Urothelium cell line (cell line): ENCODE data around the gene ADGRV1.
"Not testable (repeated sequence)": the region's sequence is repeated elsewhere in the genome, so short reads cannot be mapped to it uniquely, and the experiment has no call there.

Experiments
- DNase-seq: peaks from one replicate; pipeline ENCODE4 v3.0.0; 2011; ENCODE audit warnings: low spot score, mixed read lengths
- FAIRE-seq: peaks from 2 replicates; lab custom pipeline; 2011; peaks lifted over from hg19 to GRCh38; lab: Jason Lieb, UNC

Gene ADGRV1

DNA sequence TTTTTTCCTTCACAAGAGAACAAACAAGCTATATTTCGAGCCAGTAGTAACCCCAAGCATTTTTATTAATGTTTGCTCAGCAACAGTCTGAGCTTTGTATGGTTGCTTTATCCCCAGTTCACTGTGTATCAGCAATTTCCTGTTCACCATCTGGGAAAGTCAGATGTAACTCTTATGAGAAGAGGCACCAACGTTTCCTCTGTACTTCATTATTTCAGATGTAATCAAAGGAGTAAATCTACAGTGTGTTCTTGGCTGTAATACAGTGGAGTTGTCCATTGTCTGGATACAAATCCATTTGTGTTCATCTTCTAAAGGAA lies 484.3 kb downstream of the ADGRV1 start:
- DNase-seq (no peak), FAIRE-seq (no peak)

DNA sequence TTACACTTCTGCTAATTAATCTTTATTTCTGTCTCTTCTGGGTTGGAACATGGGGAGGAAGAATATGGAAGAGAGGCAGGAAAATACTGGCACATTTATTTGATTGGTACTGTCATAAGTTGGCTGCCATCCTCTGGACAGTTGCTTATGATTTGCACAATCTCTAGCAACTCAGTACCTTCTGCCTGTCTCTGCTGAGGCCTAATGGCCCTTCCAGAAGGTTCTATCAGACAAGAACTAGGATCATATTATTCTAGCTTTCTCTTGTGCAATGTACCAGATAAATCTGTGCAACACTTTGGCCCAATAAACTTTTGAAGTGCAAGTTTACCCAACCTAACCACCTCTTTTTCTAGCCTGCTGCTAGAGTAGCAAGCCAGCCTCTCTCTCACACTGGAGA lies 489.5 kb downstream of the ADGRV1 start:
- FAIRE-seq, result no peak

DNA sequence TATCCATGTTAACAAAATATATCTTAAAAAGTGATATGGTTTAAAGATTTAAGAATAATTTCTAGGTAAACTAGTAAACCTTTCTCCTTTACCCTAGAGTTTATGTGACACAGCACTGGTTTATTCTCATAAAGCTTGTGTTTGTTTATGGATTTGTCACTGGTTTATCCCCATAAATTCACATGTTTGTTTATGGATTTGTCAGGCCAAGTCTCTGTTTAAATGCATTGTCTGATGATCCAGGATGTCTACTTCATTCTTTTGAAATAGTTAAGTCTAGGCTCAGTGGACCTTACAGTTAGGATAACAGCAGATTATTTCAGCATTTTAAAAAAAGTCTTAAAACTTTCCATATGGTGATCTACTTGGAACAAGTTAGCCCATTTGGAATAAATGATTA lies 490.5 kb downstream of the ADGRV1 start:
- DNase-seq (no peak), FAIRE-seq (no peak)

More for the DNA sequence above, 489.5 kb downstream of the ADGRV1 start:
- no peak for DNase-seq

DNA sequence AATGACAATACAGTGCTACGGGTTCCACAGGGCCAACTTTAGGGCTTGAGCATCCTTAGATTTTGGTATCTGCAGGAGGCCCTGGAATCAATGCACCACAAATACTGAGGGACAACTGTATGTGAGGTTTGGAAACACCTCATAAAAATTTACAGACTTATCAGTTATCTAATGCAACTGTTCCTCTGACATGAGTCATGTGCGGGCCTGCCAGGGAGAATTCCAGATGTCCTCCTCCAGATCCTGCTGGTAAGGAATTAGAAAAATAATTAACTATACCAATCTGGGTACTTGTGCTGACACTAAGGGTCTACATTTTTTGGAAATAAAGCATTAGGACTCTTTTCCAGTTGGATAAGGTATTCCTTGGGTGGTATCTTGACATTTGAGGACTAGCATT lies 491.2 kb downstream of the ADGRV1 start:
- FAIRE-seq (no peak), DNase-seq (peak; percentile 13)

DNA sequence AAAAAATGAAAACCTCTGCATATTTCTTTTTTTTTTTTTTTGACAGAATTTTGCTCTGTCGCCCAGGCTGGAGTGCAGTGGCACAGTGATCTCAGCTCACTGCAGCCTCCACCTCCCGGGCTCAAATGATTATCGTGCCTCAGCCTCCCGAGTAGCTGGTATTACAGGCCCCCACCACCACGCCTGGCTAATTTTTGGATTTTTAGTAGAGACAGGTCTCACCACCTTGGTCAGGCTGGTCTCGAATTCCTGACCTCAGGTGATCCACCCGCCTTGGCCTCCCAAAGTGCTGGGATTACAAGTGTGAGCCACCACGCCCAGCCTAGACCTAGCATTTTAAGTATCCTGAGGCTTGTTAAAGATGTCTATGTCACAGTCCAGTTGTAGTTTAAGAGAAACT lies 493.8 kb downstream of the ADGRV1 start:
- FAIRE-seq, result not testable (repeated sequence)

DNA sequence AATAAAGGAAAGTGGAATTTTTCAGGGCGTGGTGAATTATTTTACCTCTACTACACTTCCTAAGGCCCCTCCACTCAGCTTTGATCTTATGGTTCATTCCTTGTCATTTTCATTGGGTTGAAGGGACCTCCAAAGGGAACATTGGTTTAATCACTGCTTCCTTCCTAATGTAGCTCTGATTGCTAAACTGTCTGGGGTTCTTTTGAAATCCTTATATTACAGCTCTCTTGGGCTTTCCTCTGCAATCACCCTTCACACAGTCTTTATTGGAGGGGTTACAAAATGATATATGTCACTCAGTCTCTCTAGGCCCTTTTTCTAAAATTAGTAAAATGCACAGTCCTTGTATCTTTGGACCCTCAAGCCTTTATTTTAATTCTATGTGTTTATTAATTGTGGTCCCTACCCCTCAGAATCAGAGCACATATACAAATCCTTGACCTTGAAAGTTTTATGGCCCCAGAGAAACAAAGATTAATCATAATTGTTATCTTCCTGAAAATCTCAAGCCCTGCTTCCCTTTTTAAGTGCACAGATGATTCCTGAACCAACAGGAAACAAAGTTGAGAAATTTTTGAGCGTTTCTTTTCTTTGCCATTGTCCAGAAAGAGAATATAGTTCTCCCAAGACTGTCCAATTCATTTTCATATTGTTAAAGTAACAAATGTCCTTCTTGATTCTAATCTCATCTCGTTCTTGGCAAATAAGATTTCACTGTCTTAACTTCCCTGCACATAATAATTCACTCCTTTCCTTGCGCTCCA lies 494.6 kb downstream of the ADGRV1 start:
- FAIRE-seq (no peak), DNase-seq (no peak)

More for the DNA sequence above, 493.8 kb downstream of the ADGRV1 start:
- DNase-seq, result not testable (repeated sequence)

DNA sequence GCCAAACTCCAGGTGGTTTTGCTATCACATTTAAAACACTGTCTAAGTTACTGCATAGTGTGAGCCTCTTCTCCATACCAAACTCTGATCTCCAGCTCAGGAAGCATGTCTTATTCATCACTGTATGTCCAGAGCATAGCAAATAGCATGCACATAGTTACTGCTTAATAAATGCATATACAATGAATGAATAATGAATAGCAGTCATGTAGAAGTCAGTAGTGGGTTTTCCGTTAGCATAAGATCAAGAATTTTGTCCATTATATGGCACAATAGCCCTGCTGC lies 495.1 kb downstream of the ADGRV1 start:
- DNase-seq (no peak), FAIRE-seq (no peak)

DNA sequence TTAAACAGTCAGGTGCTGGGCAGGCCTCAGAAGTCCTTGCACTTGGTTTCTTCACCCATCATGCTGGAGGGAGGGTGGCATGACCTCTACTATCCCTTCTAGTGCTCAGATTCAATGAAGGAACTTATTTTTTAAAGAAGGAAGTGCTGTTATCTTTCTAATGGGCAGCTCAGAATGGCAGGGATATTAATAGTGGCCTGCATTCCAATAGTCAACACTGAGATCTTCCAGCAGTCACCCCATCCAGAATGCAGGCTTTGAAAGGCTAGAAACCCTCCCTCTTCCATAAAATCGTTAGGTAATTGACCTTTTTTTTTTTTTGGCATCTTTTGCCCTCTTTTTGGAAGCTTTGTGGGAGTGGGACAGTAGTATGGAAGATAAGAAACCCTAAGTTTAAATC lies 499.6 kb downstream of the ADGRV1 start:
- DNase-seq (no peak), FAIRE-seq (no peak)

DNA sequence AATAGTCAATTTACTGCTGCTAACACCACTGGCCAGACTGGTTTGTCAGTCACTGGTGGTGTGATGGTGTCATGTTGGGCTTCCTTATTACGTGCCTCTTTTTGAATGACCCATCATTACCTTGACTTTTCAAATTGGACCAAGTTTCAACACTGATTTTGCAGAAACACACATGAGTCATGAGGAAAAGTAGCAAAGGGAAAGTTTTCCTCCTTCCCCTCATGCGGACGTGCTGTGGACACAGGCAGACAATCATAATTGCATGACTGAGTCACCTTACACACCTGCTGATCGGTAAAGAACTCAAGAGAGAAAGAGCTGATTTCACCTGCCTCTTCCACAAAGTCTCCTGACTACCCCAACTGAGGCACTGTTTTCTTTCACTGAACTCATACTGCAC lies 500.0 kb downstream of the ADGRV1 start:
- FAIRE-seq (no peak), DNase-seq (no peak)

DNA sequence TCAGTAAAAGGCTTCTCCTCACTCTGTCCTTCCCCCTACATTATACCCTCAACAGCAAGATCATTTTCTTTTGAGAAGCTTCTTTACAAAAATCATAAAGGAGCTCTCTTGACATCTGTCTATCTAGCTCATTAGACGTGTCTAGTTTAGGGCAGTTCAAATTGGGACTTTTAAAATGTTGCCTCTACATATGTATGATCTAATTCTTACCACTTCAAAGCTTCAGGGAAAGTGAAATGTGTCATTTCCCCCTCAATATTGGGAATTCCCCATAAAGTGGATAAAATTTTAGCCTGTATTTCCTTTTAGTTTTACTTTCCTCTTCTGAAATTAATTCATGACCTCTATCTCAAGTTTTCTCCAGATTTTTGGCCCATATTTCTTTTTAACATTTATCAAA lies 500.8 kb downstream of the ADGRV1 start:
- no peak for FAIRE-seq
- no peak for DNase-seq

DNA sequence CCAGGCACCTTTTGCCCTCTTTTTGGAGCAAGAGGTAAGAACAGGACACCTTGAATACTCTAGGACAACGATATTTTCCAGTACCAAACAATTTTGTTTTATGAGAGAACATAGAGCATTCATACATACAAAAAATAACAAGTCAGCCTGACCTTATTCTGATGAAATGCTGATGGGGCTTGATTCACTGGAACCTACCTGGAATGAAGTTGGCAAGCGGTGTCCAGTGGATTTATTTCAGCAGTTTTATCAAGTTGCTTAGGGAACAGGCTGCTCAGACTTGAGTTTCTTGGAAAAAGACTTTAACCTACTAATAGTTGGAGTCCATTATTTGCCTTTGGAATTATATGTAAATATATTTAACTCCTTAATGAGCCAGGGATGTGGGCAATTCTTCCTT lies 502.5 kb downstream of the ADGRV1 start:
- FAIRE-seq (no peak), DNase-seq (no peak)

DNA sequence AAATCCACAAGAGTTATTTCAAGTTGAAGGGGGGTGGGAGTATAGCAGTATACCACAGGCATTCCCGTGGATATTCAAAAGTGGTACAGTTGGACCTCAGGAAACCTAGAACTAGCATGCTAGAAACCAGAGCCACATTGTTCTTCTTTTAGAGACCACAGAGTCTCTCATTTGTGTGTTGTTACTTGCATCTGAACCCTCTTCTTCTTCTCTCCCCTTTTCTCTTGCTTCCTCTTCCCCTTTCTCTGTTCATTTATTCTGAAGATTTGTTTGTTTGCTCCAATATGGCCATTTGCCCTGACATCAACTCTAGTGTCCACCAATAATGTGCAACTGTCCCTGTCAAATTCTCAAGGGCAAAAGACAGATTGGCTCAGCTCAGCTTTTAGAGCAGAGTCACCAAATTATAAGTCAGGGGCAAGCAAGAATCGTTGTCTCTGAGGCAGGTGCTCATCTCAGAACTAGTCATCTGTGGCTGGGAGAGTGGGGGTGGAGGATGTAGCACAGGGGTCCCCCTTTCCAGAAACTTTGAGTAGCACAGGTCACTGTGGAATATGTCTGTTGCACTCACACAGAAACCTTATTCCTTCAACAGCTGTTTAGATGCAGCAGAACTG lies 503.5 kb downstream of the ADGRV1 start:
- DNase-seq (no peak), FAIRE-seq (no peak)

DNA sequence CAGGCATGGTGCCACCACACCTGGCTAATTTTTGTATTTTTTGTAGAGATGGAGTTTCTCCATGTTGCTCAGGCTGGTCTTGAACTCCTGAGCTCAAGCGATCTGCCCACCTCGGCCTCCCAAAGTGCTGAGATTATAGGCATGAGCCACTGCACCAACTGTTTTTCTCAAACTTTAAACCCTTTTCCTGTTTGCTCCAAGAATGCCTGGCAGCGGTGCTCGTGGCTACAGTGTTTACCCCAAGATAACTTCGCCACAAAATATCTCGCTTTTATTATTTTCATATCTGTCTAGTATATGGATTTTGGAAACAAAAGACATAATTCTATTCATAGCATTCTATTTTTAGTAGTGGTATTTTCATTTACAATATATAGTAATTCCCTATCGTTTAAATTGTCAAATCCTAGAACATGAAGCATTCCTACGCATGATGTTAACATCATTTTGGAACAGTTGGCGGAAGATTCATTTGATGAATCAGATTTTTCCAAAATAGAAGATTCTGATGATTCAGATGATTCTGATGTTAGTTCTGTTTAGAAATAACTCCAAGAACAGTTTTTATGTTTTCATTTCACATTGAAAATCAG lies 504.6 kb downstream of the ADGRV1 start:
- not testable (repeated sequence) for DNase-seq, FAIRE-seq

DNA sequence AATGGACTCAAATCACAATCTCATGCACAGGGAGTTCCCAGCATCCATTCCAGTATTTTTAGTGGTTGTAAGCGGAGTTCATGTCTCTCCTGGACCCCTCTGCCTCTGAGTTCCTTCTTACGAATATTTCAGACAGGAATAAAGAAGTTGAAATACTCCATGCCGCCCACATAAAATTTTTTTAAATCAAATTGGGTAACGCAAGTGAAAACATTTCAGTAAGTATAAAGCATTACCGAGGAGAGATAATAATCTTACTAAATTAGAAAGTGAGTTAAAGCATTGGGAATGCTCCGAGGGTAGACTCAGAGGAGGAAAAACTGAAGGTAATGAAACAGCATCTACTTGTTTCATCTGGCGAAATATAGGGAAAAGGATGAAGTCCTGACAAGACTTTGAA lies 506.9 kb downstream of the ADGRV1 start:
- DNase-seq (no peak), FAIRE-seq (no peak)

DNA sequence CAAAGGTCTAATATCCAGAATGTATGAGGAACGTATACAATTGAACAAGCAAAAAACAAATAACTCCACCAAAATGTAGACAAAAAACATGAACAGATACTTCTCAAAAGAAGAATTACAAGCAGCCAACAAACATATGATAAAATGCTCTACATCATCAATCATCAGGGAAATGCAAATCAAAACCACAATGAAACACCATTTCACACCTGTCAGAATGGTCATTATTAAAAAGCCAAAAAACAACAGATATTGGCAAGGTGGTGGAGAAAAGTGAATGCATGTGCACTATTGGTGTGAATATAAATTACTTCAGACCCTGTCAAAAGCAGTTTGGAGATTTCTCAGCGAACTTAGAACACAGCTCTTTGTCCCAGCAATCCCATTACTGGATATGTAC lies 510.8 kb downstream of the ADGRV1 start:
- DNase-seq (no peak), FAIRE-seq (no peak)

DNA sequence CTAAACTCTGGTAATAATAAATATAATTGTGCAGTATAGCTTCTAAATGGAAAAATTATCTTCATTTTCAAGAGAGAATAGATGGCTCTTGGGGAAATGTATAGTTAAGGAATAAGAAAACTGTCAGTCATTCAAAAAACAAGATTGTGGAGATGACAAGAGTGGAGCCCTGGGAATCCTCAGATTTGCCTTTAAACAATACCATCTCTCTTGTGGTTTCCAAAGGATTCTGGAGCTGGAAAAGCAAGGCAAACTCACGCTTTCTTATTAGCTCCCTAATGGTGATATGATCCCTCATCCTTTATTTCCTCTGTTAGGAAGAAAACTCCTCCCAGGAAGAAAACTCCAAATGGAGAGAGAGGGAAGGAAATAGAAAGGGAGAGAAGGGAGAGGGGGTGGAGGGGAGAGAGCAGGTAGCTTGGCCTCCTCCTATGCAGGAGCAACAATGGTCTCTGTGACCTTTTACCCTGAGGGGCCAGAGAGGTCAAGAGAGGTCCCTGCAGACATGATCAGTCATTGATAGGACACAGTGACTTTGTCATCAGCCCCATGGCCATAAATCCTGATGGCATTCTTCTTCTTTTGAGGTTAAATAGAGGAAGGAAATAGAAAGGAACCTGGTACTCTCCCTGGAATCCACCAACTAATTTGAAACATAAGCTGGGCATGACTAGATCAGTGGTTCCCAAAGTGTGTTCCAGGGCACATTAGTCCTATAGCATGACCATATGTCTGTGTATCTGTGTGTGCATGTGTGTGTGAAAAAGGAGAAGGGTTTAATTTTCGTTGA lies 512.4 kb downstream of the ADGRV1 start:
- FAIRE-seq, result no peak
- no peak for DNase-seq

DNA sequence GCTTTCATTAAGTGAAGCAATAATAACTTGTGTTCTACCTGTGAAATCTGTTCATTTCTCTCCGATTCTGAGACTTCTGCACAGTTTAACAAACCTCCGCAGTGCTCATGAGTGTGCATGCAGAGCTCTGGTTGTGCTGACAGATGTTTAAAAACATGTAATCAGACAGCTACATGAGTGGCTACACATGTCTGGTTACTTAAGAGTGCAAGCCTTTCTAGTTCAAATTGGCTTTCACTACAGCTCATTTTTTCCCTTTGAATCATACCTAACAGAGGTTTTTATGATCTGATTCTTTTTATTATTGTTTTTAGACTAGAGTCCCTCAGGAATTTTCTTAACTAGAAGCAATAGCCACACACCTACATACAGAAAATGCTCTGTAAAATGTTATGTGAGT lies 514.3 kb downstream of the ADGRV1 start:
- DNase-seq (no peak), FAIRE-seq (no peak)

DNA sequence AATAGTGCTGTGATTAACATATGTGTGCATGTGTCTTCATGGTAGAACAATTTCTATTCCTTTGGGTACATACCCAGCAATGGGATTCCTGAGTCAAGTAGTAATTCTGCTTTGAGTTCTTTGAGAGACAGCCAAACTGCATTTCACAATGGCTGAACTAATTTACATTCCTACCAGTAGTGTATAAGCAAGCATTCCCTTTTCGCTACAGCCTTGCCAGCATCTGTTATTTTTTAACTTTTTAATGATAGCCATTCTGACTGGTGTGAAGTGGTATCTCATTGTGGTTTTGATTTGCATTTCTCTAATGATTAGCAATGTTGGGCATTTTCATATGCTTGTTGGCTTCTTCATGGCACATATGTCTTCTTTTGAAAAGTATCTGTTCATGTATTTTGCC lies 516.0 kb downstream of the ADGRV1 start:
- no peak for FAIRE-seq
- DNase-seq, result no peak

DNA sequence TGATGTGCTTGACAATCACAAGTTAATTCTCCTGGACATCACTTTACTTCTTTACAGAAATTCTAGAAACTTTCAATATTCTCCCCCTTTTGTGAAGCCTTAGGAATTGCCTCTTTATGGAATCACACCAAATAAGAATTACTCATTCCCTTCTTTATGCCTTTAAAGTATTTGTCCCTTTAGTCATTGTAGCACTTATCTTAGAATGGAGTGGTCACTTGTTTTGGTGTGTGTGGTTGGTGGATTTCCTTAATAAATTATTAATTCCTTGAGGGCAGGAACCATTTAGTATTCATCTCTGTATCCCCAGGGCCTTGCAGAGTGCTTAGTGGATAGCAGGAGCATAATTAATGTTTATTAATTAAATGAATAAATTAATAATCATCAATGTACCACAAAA lies 517.5 kb downstream of the ADGRV1 start:
- DNase-seq (no peak), FAIRE-seq (no peak)

DNA sequence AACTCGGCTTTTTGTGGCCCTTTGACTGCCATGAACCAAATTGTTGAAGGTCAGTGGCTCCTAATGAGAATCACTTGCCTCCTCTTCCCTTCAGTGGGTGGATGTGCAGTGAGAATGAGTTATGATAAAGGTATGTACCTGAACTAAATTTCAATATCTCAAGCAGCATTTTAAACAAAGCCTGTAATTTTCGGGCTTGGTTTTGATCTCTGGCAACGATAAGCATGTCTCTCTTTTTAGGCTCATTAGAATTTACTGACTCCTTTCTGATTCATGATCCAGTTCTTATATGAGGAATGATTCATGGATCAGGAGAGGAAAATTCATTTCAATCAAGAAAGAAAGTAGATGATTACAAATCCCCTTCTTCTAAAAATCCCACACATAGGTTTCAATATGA lies 519.0 kb downstream of the ADGRV1 start:
- FAIRE-seq (no peak), DNase-seq (no peak)

DNA sequence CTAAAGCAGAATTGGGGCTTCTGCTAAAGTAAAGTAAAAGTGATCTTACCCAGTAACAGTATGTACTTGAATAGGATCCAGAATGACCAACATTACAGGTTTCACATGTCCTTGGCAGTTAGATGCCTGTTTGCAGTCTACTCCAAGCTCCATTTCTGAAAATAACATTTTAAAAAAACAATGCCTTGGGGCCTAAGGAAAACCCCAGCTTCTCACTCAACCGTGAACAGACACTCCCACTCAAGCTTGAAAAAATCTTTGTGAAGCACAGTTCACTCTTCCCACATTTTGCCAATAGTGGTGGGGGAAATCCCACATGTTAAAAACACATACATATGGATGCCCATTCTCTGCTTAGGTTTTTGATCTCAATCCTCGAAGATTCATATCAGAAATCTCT lies 520.4 kb downstream of the ADGRV1 start:
- FAIRE-seq (no peak), DNase-seq (no peak)

DNA sequence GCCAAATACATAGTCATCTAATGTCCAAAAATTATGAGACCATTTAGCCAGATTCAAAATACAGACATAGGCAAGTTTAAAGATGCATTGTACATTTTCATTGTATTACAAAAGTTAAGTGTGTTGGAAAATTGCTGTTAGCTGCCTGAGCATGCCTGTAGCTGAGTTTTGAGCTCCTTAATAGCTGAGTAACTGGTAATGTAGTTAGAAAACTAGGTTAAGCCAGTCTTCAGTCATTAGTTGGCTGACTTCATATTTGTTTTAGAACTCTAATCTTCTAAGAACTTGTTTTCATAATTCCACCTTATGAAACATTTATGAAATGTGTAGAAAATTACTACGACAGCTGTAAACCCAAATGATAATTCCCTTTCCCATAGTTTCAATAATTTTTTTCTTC lies 531.2 kb downstream of the ADGRV1 start:
- FAIRE-seq (no peak), DNase-seq (no peak)
